Endodermal cell (in vitro differentiated cells): Measurements from ENCODE around the gene SS18L1. TPM values are rescaled to one million over a fixed set of nuclear protein-coding genes. Genes with fewer than 3 reads are reported as not detected.

Experiments
- DNase-seq: peaks from one replicate; pipeline ENCODE4 v3.0.0-alpha.2; 2017
- H3K27ac ChIP-seq: 2 replicates; pipeline ENCODE4 v1.5.1; 2013; ENCODE audit warnings: mild to moderate bottlenecking, low read depth, low read length, moderate library complexity
- H3K27me3 ChIP-seq: 2 replicates; pipeline ENCODE4 v1.6.1; 2013; ENCODE audit warnings: mild to moderate bottlenecking, low read length, moderate library complexity; ENCODE audit not compliant: insufficient read depth, control insufficient read depth, poor library complexity, severe bottlenecking
- H3K36me3 ChIP-seq: 2 replicates; pipeline ENCODE4 v1.7.0; 2013; ENCODE audit warnings: mild to moderate bottlenecking, low read length, moderate library complexity; ENCODE audit not compliant: control insufficient read depth, insufficient read depth
- H3K4me1 ChIP-seq: one replicate; pipeline ENCODE4 v1.7.0; 2013; ENCODE audit warnings: low read length; ENCODE audit not compliant: control insufficient read depth, insufficient read depth
- H3K4me3 ChIP-seq: 2 replicates; pipeline ENCODE4 v1.5.1; 2013; ENCODE audit warnings: mild to moderate bottlenecking, low read length, moderate library complexity
- H3K9ac ChIP-seq: 2 replicates; pipeline ENCODE4 v1.6.1; 2013; ENCODE audit warnings: mild to moderate bottlenecking, low read length, moderate library complexity; ENCODE audit not compliant: poor library complexity, severe bottlenecking; ENCODE audit errors: extremely low read depth
- H3K9me3 ChIP-seq: 2 replicates; pipeline ENCODE4 v1.6.1; 2013; ENCODE audit warnings: mild to moderate bottlenecking, low read length, moderate library complexity; ENCODE audit not compliant: control insufficient read depth
- H3K27ac Mint-ChIP-seq: 2 replicates; pipeline ENCODE4 v1.8.0; 2020; ENCODE audit warnings: mixed read lengths
- H3K27me3 Mint-ChIP-seq: 2 replicates; pipeline ENCODE4 v1.8.0; 2021; ENCODE audit warnings: mild to moderate bottlenecking, mixed read lengths; ENCODE audit not compliant: insufficient read depth
- H3K36me3 Mint-ChIP-seq: 2 replicates; pipeline ENCODE4 v1.8.0; 2020; ENCODE audit warnings: low read depth, mixed read lengths
- H3K4me1 Mint-ChIP-seq: 2 replicates; pipeline ENCODE4 v1.8.0; 2020; ENCODE audit warnings: mixed read lengths
- H3K4me3 Mint-ChIP-seq: 2 replicates; pipeline ENCODE4 v1.8.0; 2020; ENCODE audit warnings: mild to moderate bottlenecking, moderate library complexity, mixed read lengths
- H3K9me3 Mint-ChIP-seq: 2 replicates; pipeline ENCODE4 v1.8.0; 2020; ENCODE audit warnings: mild to moderate bottlenecking, mixed read lengths
- WGBS, 2 experiments: methylation state at CpG; one replicate each; pipeline versions ENCODE4 v1.1.5 to v1.1.7; 2013; ENCODE audit warnings: missing lambda C conversion rate in 2 of 2, mixed read lengths in 1 of 2; ENCODE audit not compliant: insufficient coverage in 1 of 2, insufficient read length in 1 of 2; 5-methylcytosine and 5-hydroxymethylcytosine counted together
- total RNA-seq, 2 donors: library from RNA; stranded (reverse); fragmentation: NEBNext Ultra II Directional in 1 of 2; extraction: Animal tissue kit (Norgen Biotek cat#: 25700) in 1 of 2; gene quantifications; 2 replicates in 1 of 2; 3 replicates in 1 of 2; pipeline ENCODE4 v1.2.1, GENCODE V29; 2021
- TF ChIP-seq, protein P1 (sequence below): fragments of 200-600 bp; sonication (generic); conservative IDR thresholded peaks from 2 replicates; pipeline ENCODE4 v1.5.0; 2021; ENCODE audit warnings: antibody characterized with exemption, mild to moderate bottlenecking

SS18L1 gene
- total RNA-seq, 2 donors from 2014 or later, result 23.2 to 28.8 TPM

GRCh38 chr20:62141043-62141396 lies 2.5 kb upstream of the SS18L1 start:
- Histone ChIP-seq H3K9ac (peak overlapping the region; percentile 73), H3K9me3 (no peaks in the 10 kb centered on the region), H3K27ac (no peak overlapping the region), H3K4me3 (peak overlapping the region; percentile 86), H3K27me3 (no peaks in the 10 kb centered on the region), H3K36me3 (peaks cover 66% of the 10 kb centered on the region), H3K4me1 (peaks cover 14% of the 10 kb centered on the region)
- H3K4me3 Mint-ChIP-seq, result peak overlapping the region; percentile 85
- TF ChIP-seq, protein P1, sequence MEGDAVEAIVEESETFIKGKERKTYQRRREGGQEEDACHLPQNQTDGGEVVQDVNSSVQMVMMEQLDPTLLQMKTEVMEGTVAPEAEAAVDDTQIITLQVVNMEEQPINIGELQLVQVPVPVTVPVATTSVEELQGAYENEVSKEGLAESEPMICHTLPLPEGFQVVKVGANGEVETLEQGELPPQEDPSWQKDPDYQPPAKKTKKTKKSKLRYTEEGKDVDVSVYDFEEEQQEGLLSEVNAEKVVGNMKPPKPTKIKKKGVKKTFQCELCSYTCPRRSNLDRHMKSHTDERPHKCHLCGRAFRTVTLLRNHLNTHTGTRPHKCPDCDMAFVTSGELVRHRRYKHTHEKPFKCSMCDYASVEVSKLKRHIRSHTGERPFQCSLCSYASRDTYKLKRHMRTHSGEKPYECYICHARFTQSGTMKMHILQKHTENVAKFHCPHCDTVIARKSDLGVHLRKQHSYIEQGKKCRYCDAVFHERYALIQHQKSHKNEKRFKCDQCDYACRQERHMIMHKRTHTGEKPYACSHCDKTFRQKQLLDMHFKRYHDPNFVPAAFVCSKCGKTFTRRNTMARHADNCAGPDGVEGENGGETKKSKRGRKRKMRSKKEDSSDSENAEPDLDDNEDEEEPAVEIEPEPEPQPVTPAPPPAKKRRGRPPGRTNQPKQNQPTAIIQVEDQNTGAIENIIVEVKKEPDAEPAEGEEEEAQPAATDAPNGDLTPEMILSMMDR, result no peak
- peaks cover 27% of the 10 kb centered on the region for H3K4me1 Mint-ChIP-seq
- H3K27me3 Mint-ChIP-seq, result no peaks in the 10 kb centered on the region
- no peaks in the 10 kb centered on the region for H3K9me3 Mint-ChIP-seq
- peaks cover 56% of the 10 kb centered on the region for H3K36me3 Mint-ChIP-seq
- no peak for DNase-seq
- H3K27ac Mint-ChIP-seq, result peak overlapping the region; percentile 94
- WGBS, 2 experiments, result 93 to 95% methylated on average over 4 to 6 of the region's 7 CpGs

GRCh38 chr20:62141397-62142251 lies 1.9 kb upstream of the SS18L1 start:
- peaks cover 27% of the 10 kb centered on the region for H3K4me1 Mint-ChIP-seq
- no peaks in the 10 kb centered on the region for H3K9me3 Mint-ChIP-seq
- TF ChIP-seq, protein P1, result peak; percentile 71
- H3K27me3 Mint-ChIP-seq, result no peaks in the 10 kb centered on the region
- peaks cover 52% of the 10 kb centered on the region for H3K36me3 Mint-ChIP-seq
- Histone ChIP-seq H3K27ac (no peak overlapping the region), H3K27me3 (no peaks in the 10 kb centered on the region), H3K36me3 (peaks cover 64% of the 10 kb centered on the region), H3K9me3 (no peaks in the 10 kb centered on the region), H3K4me3 (peak overlapping the region; percentile 86), H3K9ac (peak overlapping the region; percentile 73), H3K4me1 (peaks cover 14% of the 10 kb centered on the region)
- WGBS, 2 experiments, result 24 to 31% methylated on average over 9 to 14 of the region's 14 CpGs
- peak overlapping the region; percentile 94 for H3K27ac Mint-ChIP-seq
- DNase-seq, result peak; percentile 73
- H3K4me3 Mint-ChIP-seq, result peak overlapping the region; percentile 85

GRCh38 chr20:62142252-62143080 lies 1.1 kb upstream of the SS18L1 start:
- Mint-ChIP-seq H3K36me3 (peaks cover 47% of the 10 kb centered on the region), H3K4me1 (peaks cover 27% of the 10 kb centered on the region), H3K4me3 (peak overlapping the region; percentile 85), H3K9me3 (no peaks in the 10 kb centered on the region), H3K27me3 (no peaks in the 10 kb centered on the region), H3K27ac (peak overlapping the region; percentile 94)
- Histone ChIP-seq H3K4me3 (peak overlapping the region; percentile 86), H3K4me1 (peaks cover 14% of the 10 kb centered on the region), H3K9ac (peak overlapping the region; percentile 73), H3K36me3 (peaks cover 56% of the 10 kb centered on the region), H3K27me3 (no peaks in the 10 kb centered on the region), H3K27ac (peak overlapping the region; percentile 61), H3K9me3 (no peaks in the 10 kb centered on the region)
- TF ChIP-seq, protein P1, result no peak
- peak; percentile 63 for DNase-seq
- 1% methylated on average over 42 to 71 of the region's 71 CpGs for WGBS, 2 experiments
